ENCODE results near the gene IBA57. TPM values are rescaled to one million over a fixed set of nuclear protein-coding genes. Genes with fewer than 3 reads are reported as not detected.
"Not testable (repeated sequence)": the region's sequence is repeated elsewhere in the genome, so short reads cannot be mapped to it uniquely, and the experiment has no call there.

IBA57 gene
- total RNA-seq, 2 donors from 2014 or later = 3.5 to 12.2 TPM

GRCh38 chr1:228169345-228169744 lies 3.7 kb downstream of the IBA57 start:
- DNase-seq (ENCODE audit: low spot score) (no peak), ATAC-seq (ENCODE audit: insufficient number of reproducible peaks, low FRiP score, low read depth) (no peak)
- Histone ChIP-seq H3K9me3 (no peaks in the 10 kb centered on the region), H3K4me3 (no peak overlapping the region), H3K27me3 (replicated peaks; ENCODE audit: insufficient read depth) (no peaks in the 10 kb centered on the region), H3K27ac (no peak overlapping the region), H3K36me3 (no peaks in the 10 kb centered on the region), H3K4me1 (ENCODE audit: control insufficient read depth in 1 of 2, low read depth in 2 of 2) (peaks cover 3 to 12% of the 10 kb centered on the region in 2 donors)
- TF ChIP-seq CTCF (IDR thresholded peaks at IDR 0.05) = no peak

GRCh38 chr1:228170666-228171065 lies 5.1 kb downstream of the IBA57 start:
- Histone ChIP-seq H3K4me1 (ENCODE audit: control insufficient read depth in 1 of 2, low read depth in 2 of 2) (peaks cover 3 to 9% of the 10 kb centered on the region in 2 donors), H3K27ac (no peak overlapping the region), H3K36me3 (peaks cover 7% of the 10 kb centered on the region), H3K9me3 (no peaks in the 10 kb centered on the region), H3K27me3 (replicated peaks; ENCODE audit: insufficient read depth) (no peaks in the 10 kb centered on the region), H3K4me3 (no peak overlapping the region)
- TF ChIP-seq CTCF (IDR thresholded peaks at IDR 0.05) = no peak
- DNase-seq (ENCODE audit: low spot score) = no peak
- ATAC-seq (ENCODE audit: insufficient number of reproducible peaks, low FRiP score, low read depth) = no peak

- TF ChIP-seq CTCF (IDR thresholded peaks at IDR 0.05) = no peak
- H3K4me3 ChIP-seq = no peak overlapping the region
- peaks cover 10% of the 10 kb centered on the region for H3K36me3 ChIP-seq
- DNase-seq (ENCODE audit: low spot score) (no peak), ATAC-seq (ENCODE audit: insufficient number of reproducible peaks, low FRiP score, low read depth) (no peak)
- peaks cover 3 to 8% of the 10 kb centered on the region in 2 donors for H3K4me1 ChIP-seq (ENCODE audit: control insufficient read depth in 1 of 2, low read depth in 2 of 2)
- H3K27me3 ChIP-seq (replicated peaks; ENCODE audit: insufficient read depth) = no peaks in the 10 kb centered on the region
- H3K27ac ChIP-seq = no peak overlapping the region
- H3K9me3 ChIP-seq = no peaks in the 10 kb centered on the region
These were observed 5.8 kb downstream of the IBA57 start for GRCh38 chr1:228171221-228171891.

GRCh38 chr1:228172591-228173527 lies 7.3 kb downstream of the IBA57 start:
- TF ChIP-seq CTCF (IDR thresholded peaks at IDR 0.05) = no peak
- Histone ChIP-seq H3K4me3 (no peak overlapping the region), H3K36me3 (peaks cover 10% of the 10 kb centered on the region), H3K27me3 (replicated peaks; ENCODE audit: insufficient read depth) (no peaks in the 10 kb centered on the region), H3K4me1 (ENCODE audit: control insufficient read depth in 1 of 2, low read depth in 2 of 2) (no peaks in the 10 kb centered on the region), H3K9me3 (no peaks in the 10 kb centered on the region), H3K27ac (no peak overlapping the region)
- DNase-seq (ENCODE audit: low spot score) (no peak), ATAC-seq (ENCODE audit: insufficient number of reproducible peaks, low FRiP score, low read depth) (no peak)

GRCh38 chr1:228173528-228174481 lies 8.2 kb downstream of the IBA57 start:
- H3K27me3 ChIP-seq (replicated peaks; ENCODE audit: insufficient read depth); DNase-seq (ENCODE audit: low spot score); H3K27ac ChIP-seq; ATAC-seq (ENCODE audit: insufficient number of reproducible peaks, low FRiP score, low read depth); H3K9me3 ChIP-seq; H3K4me1 ChIP-seq (ENCODE audit: control insufficient read depth in 1 of 2, low read depth in 2 of 2); H3K4me3 ChIP-seq: not testable (repeated sequence)
- H3K36me3 ChIP-seq = peaks cover 10% of the 10 kb centered on the region

Measured in thoracic aorta (tissue), 2 donors.